Kidney tubule cell (primary cell): ENCODE results near the gene ABHD16B.

Experiments used
- DNase-seq: peaks from one replicate; pipeline ENCODE4 v3.0.0-alpha.2; 2018; ENCODE audit warnings: low spot score

The ABHD16B gene

GRCh38 chr20:63861365-63861934, at the start of gene ABHD16B:
Gene ABHD16B (plus strand): TSS chr20:63861498. CDS start chr20:63861541, 43 bp downstream.
- DNase-seq, result no peak

- no peak for DNase-seq
Measured at GRCh38 chr20:63814891-63815614, 46.2 kb upstream of the ABHD16B start.

DNA sequence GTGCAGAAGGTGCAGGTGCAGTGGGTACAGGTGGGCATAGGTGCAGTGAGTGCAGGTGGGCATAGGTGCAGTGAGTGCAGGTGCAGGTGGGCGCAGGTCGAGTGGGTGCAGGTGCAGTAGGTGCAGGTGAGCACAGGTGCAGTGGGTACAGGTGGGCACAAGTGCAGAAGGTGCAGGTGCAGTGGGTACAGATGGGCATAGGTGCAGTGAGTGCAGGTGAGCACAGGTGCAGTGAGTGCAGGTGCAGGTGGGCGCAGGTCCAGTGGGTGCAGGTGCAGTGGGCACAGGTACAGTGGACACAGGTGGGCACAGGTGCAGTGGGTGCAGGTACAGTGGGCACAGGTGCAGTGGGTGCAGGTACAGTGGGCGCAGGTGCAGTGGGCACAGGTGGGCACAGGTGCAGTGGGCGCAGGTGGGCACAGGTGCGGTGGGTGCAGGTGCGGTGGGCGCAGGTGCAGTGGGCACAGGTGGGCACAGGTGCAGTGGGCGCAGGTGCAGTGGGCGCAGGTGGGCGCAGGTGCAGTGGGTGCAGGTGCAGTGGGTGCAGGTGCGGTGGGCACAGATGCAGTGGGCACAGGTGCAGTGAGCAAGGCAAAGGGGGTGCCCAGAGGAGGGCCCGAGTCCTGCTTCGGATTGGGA, 45.6 kb upstream of the ABHD16B start:
- no peak for DNase-seq

DNA sequence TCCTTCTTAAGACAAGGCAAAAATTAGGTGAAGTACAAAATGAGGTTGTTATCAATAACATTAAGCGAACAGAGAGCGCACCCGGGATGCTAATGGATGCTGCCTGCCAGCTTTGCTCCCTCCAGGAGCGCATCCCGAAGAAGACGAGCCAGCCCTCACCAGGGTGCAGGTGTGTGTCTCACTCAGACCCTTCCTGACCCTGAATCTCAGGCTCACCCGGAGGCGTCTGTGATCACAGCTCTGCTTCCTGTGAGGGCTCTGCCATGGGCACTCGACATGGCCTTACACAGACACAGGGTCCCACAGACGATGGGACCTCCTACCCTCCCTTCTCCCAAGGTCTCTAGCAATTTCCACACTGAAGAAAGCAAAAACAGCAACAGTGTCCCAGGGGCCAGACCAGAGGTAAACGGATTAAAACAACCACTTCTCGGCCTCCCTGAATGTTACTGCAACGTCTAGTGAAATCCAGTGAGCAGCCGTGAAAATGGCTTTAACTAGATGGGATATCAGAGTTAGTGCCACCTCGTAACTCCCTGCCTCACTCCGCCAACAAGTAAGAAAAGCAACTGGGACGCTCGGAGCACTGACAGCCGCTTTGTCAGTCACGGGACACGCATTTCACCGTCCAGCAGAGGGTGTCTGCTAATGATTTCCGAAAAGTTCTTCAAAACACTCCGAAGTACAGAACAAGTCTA, 41.9 kb upstream of the ABHD16B start:
- no peak for DNase-seq

DNA sequence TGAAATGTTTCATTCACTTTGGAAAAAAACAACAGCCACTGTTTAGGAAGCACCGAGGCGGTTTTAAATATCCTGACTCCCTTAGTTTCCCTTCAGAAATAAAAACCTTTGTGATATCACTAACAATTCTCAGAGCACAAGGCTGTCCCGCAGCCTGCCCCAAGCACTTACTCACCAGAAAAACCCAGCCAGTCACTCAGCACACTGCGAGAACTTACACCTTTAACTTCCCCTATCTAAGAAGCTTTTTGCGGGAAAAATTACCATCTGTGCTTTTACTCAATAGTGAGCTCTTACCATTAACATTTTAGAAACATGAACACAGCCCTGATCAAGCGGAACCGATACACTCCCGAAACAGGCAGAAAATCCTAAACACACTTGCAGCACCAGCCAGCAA, 39.5 kb upstream of the ABHD16B start:
- no peak for DNase-seq

- DNase-seq, result no peak
Measured at GRCh38 chr20:63822276-63822696, 39.0 kb upstream of the ABHD16B start.

DNA sequence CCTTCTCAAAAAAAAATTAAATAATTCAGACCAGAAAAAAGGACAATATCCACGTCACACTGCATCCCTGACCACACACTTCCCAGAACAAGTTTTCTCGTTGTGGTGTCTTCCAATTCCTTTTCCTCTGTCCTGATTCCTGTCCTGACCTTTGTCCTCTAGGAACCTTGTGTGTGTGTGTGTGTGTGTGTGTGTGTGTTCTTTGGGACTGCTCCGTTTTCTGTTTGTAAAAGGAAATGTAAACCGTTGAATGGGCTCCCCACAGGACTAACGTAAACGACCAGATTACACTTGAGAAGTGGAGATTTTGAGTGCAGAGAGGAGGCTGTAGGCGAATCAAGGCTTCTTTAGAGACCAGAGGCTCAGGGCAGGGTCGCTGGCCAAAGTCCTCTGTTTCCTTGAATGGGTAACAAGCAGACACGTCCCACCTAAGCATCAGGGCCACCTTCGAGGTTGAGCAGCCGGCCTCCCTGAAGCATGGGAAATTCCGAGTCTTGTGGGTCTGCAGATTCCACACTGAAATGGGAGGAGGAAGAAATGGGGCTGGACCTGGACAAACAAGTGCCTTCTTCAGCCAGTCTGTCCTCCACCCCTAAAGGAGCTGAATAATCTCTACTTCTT, 37.5 kb upstream of the ABHD16B start:
- no peak for DNase-seq

GRCh38 chr20:63825331-63826118, 35.8 kb upstream of the ABHD16B start:
- no peak for DNase-seq

- no peak for DNase-seq
Measured at GRCh38 chr20:63826753-63827152, 34.5 kb upstream of the ABHD16B start.

DNA sequence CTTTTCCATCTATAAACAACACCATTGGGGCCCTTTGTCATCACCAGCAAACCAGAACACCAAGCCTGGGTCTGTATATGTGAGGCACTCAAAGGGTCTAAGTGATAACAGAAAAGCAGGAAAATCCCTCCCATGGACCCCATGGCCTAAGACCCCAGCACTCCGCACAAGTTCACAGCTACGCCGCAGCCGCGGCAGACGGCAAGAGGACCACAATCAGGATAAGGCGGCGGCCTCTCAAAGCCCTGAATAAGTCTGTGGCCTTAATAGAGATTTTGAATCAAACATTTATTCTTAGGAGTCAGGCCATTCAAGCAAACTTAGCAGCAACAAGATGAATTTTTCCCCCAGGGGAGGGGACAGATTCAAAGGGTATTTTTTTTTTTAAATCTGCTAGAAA, 33.2 kb upstream of the ABHD16B start:
- DNase-seq, result no peak

DNA sequence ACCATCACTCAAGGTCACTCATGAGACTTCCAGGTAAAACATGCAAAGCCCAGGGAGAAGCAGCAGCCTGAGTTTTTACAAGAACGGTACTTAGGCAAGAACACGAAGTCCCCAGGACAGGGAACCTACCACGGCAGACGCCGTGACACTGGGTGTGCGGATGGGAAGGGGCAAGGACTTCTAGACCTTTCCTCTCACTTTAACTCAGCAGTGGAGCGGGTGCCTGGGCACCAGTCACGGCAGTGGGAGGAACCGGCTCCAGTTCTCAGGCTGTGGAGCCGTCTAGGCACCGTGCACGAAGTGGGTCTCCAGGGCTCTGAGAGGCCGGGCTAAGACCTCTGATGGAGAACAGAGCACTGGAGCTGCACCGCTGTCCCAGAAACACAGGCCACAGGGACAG, 32.8 kb upstream of the ABHD16B start:
- DNase-seq, result no peak

GRCh38 chr20:63828951-63829350, 32.3 kb upstream of the ABHD16B start:
- no peak for DNase-seq

DNA sequence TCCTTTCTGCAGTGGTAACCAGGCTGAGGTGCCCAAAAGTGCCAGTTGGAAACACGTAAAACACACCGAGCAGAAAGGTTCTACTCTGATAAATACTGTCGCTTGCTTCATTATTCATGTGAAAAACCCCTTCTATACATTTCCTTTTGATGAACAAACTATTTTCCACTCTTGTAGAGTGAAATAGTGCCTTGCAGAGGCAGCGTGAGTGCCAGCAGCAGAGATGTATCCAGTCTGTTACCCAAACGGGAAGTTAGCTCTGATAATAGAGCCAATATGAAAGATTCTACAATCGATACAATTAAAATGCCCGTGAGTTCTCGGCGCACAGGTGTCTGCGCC, 31.7 kb upstream of the ABHD16B start:
- no peak for DNase-seq

- no peak for DNase-seq
Measured at GRCh38 chr20:63829945-63830835, 31.1 kb upstream of the ABHD16B start.

- DNase-seq, result peak; percentile 67
Measured at GRCh38 chr20:63830841-63831588, 30.3 kb upstream of the ABHD16B start, which contains the start of gene ZBTB46. Gene ZBTB46 (minus strand): TSS chr20:63831264. CDS start chr20:63790757, 40,507 bp downstream.

DNA sequence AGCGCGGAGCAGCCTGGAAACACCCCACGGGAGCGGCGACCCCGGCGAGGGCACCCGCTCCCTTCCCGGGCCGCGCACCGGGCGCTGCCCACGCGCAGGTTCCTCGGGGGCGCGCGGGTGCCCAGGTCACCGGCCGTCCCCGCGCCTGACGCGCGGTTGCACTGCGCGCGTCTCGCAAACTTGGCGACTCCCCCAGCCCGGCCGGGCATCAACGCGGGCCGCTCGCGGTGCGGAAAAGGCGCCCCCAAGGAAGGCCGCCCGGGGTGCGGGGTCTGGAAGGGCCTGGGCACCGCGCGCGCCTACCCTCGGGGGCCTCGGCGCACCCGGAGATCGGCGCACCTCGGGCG, 29.7 kb upstream of the ABHD16B start:
- no peak for DNase-seq

GRCh38 chr20:63831993-63832686, 29.2 kb upstream of the ABHD16B start:
- peak; percentile 41 for DNase-seq

DNA sequence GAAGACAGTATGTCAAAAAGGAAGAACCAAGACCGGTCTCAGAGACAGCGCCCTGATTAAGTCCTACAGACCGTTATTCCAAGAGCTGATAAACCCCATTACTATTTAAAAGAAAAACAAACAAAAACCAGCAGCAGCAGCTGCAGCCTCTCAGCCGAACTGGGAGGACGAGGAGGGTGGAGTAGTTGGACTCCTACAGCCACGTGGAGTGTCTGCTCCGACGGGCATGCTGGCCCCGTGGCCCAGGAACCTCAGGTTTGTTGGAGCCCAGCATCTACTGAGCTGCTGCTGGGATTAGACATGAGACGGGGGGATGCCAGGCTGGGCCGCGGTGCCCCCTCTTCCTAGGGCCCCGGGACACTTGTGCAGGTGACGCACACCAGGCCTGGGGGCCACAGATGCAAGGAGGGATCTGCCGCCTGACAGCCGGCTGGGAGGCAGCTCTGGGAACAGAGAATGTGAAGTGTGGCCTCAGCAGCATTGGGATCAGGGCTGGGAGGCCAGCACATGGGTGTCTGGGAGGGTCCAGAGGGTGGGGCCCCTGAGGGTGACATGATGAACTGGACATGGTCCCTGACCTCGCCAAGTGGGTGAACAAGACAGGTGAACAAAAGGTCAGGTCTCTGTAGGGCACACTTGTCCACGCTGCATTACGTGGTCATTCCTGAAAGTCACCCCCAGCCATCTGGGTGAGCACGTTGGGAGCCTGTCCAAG, 27.4 kb upstream of the ABHD16B start:
- no peak for DNase-seq

GRCh38 chr20:63834491-63834880, 26.8 kb upstream of the ABHD16B start:
- DNase-seq, result no peak
